Endodermal cell (in vitro differentiated cells): ENCODE data around the gene IGF2R. TPM values are rescaled to one million over a fixed set of nuclear protein-coding genes. Genes with fewer than 3 reads are reported as not detected.

Source experiments
- DNase-seq: peaks from one replicate; pipeline ENCODE4 v3.0.0-alpha.2; 2017
- H3K27ac ChIP-seq: 2 replicates; pipeline ENCODE4 v1.5.1; 2013; ENCODE audit warnings: mild to moderate bottlenecking, low read depth, low read length, moderate library complexity
- H3K27me3 ChIP-seq: 2 replicates; pipeline ENCODE4 v1.6.1; 2013; ENCODE audit warnings: mild to moderate bottlenecking, low read length, moderate library complexity; ENCODE audit not compliant: insufficient read depth, control insufficient read depth, poor library complexity, severe bottlenecking
- H3K36me3 ChIP-seq: 2 replicates; pipeline ENCODE4 v1.7.0; 2013; ENCODE audit warnings: mild to moderate bottlenecking, low read length, moderate library complexity; ENCODE audit not compliant: control insufficient read depth, insufficient read depth
- H3K4me1 ChIP-seq: one replicate; pipeline ENCODE4 v1.7.0; 2013; ENCODE audit warnings: low read length; ENCODE audit not compliant: control insufficient read depth, insufficient read depth
- H3K4me3 ChIP-seq: 2 replicates; pipeline ENCODE4 v1.5.1; 2013; ENCODE audit warnings: mild to moderate bottlenecking, low read length, moderate library complexity
- H3K9ac ChIP-seq: 2 replicates; pipeline ENCODE4 v1.6.1; 2013; ENCODE audit warnings: mild to moderate bottlenecking, low read length, moderate library complexity; ENCODE audit not compliant: poor library complexity, severe bottlenecking; ENCODE audit errors: extremely low read depth
- H3K9me3 ChIP-seq: 2 replicates; pipeline ENCODE4 v1.6.1; 2013; ENCODE audit warnings: mild to moderate bottlenecking, low read length, moderate library complexity; ENCODE audit not compliant: control insufficient read depth
- H3K27ac Mint-ChIP-seq: 2 replicates; pipeline ENCODE4 v1.8.0; 2020; ENCODE audit warnings: mixed read lengths
- H3K27me3 Mint-ChIP-seq: 2 replicates; pipeline ENCODE4 v1.8.0; 2021; ENCODE audit warnings: mild to moderate bottlenecking, mixed read lengths; ENCODE audit not compliant: insufficient read depth
- H3K36me3 Mint-ChIP-seq: 2 replicates; pipeline ENCODE4 v1.8.0; 2020; ENCODE audit warnings: low read depth, mixed read lengths
- H3K4me1 Mint-ChIP-seq: 2 replicates; pipeline ENCODE4 v1.8.0; 2020; ENCODE audit warnings: mixed read lengths
- H3K4me3 Mint-ChIP-seq: 2 replicates; pipeline ENCODE4 v1.8.0; 2020; ENCODE audit warnings: mild to moderate bottlenecking, moderate library complexity, mixed read lengths
- H3K9me3 Mint-ChIP-seq: 2 replicates; pipeline ENCODE4 v1.8.0; 2020; ENCODE audit warnings: mild to moderate bottlenecking, mixed read lengths
- WGBS, 2 experiments: methylation state at CpG; one replicate each; pipeline versions ENCODE4 v1.1.5 to v1.1.7; 2013; ENCODE audit warnings: missing lambda C conversion rate in 2 of 2, mixed read lengths in 1 of 2; ENCODE audit not compliant: insufficient coverage in 1 of 2, insufficient read length in 1 of 2; 5-methylcytosine and 5-hydroxymethylcytosine counted together
- total RNA-seq, 2 donors: library from RNA; stranded (reverse); fragmentation: NEBNext Ultra II Directional in 1 of 2; extraction: Animal tissue kit (Norgen Biotek cat#: 25700) in 1 of 2; gene quantifications; 2 replicates in 1 of 2; 3 replicates in 1 of 2; pipeline ENCODE4 v1.2.1, GENCODE V29; 2021
- TF ChIP-seq, protein P1 (sequence below): fragments of 200-600 bp; sonication (generic); conservative IDR thresholded peaks from 2 replicates; pipeline ENCODE4 v1.5.0; 2021; ENCODE audit warnings: antibody characterized with exemption, mild to moderate bottlenecking

Gene IGF2R
- total RNA-seq, 2 donors from 2014 or later: 103 to 130 TPM

DNA sequence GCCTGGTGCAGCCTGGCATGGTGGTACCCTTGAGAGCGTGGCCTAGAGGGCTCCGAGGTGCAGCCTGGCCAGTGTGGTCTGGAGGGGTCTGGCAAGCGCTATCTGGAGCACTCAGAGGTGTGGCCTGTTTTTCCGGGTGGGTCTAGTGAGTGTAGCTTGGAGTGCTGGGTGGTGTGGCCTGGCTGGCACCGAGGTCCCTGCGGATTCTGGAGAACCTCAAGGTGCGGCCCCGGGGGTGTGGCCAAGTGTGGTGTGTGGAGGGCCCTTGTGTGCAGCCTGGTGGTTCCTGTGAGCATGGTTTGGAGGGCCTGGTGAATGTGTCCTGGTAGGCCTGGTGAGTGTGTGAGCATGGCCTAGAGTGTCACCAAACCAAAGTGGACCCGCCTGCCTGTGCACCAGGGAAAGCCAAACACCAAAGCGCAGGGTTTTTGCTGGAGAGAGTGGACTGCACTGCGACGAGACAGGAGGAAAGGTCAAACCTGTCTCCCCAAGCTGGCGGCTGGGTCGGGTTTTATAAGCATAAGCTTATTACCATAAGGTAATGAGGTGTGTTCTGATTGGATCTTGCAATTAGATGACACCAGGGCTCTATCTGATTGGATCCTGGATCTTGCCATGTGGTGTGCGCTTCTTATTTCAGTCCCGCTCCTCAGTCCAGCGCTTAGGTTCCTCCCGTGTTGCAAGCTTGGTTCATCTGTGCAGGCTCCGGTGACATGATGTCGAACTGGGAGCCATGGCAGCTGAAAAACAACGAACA is 35.7 kb downstream of the IGF2R start:
- no peaks in the 10 kb centered on the region for H3K9me3 ChIP-seq
- DNase-seq: no peak
- Mint-ChIP-seq H3K4me3 (no peak overlapping the region), H3K36me3 (peaks cover 46% of the 10 kb centered on the region), H3K4me1 (peaks cover 2% of the 10 kb centered on the region), H3K9me3 (peaks cover 17% of the 10 kb centered on the region), H3K27ac (no peak overlapping the region), H3K27me3 (no peaks in the 10 kb centered on the region)
- H3K9ac ChIP-seq: no peak overlapping the region
- no peaks in the 10 kb centered on the region for H3K27me3 ChIP-seq
- H3K36me3 ChIP-seq: peaks cover 34% of the 10 kb centered on the region
- no peak overlapping the region for H3K4me3 ChIP-seq
- H3K27ac ChIP-seq: no peak overlapping the region
- TF ChIP-seq, protein P1, sequence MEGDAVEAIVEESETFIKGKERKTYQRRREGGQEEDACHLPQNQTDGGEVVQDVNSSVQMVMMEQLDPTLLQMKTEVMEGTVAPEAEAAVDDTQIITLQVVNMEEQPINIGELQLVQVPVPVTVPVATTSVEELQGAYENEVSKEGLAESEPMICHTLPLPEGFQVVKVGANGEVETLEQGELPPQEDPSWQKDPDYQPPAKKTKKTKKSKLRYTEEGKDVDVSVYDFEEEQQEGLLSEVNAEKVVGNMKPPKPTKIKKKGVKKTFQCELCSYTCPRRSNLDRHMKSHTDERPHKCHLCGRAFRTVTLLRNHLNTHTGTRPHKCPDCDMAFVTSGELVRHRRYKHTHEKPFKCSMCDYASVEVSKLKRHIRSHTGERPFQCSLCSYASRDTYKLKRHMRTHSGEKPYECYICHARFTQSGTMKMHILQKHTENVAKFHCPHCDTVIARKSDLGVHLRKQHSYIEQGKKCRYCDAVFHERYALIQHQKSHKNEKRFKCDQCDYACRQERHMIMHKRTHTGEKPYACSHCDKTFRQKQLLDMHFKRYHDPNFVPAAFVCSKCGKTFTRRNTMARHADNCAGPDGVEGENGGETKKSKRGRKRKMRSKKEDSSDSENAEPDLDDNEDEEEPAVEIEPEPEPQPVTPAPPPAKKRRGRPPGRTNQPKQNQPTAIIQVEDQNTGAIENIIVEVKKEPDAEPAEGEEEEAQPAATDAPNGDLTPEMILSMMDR: no peak
- no peaks in the 10 kb centered on the region for H3K4me1 ChIP-seq
- 97 to 100% methylated on average over 15 to 21 of the region's 21 CpGs for WGBS, 2 experiments

GRCh38 chr6:160005211-160005610 is 36.3 kb downstream of the IGF2R start:
- no peaks in the 10 kb centered on the region for H3K9me3 ChIP-seq
- no peaks in the 10 kb centered on the region for H3K4me1 ChIP-seq
- Mint-ChIP-seq H3K27ac (no peak overlapping the region), H3K4me1 (no peaks in the 10 kb centered on the region), H3K36me3 (peaks cover 45% of the 10 kb centered on the region), H3K4me3 (no peak overlapping the region), H3K9me3 (peaks cover 17% of the 10 kb centered on the region), H3K27me3 (no peaks in the 10 kb centered on the region)
- TF ChIP-seq, protein P1: no peak
- WGBS, 2 experiments: 93 to 98% methylated on average over 14 to 31 of the region's 31 CpGs
- no peak overlapping the region for H3K9ac ChIP-seq
- no peak overlapping the region for H3K4me3 ChIP-seq
- H3K36me3 ChIP-seq: peaks cover 34% of the 10 kb centered on the region
- no peak for DNase-seq
- no peak overlapping the region for H3K27ac ChIP-seq
- no peaks in the 10 kb centered on the region for H3K27me3 ChIP-seq

GRCh38 chr6:160005861-160006540 is 37.1 kb downstream of the IGF2R start:
- Mint-ChIP-seq H3K9me3 (peaks cover 17% of the 10 kb centered on the region), H3K27ac (no peak overlapping the region), H3K4me3 (no peak overlapping the region), H3K36me3 (peaks cover 47% of the 10 kb centered on the region), H3K27me3 (no peaks in the 10 kb centered on the region), H3K4me1 (no peaks in the 10 kb centered on the region)
- no peaks in the 10 kb centered on the region for H3K4me1 ChIP-seq
- DNase-seq: no peak
- no peaks in the 10 kb centered on the region for H3K27me3 ChIP-seq
- H3K36me3 ChIP-seq: peaks cover 37% of the 10 kb centered on the region
- no peak overlapping the region for H3K9ac ChIP-seq
- H3K27ac ChIP-seq: no peak overlapping the region
- H3K4me3 ChIP-seq: no peak overlapping the region
- TF ChIP-seq, protein P1: no peak
- H3K9me3 ChIP-seq: no peaks in the 10 kb centered on the region
- 97% methylated on average over 35 to 57 of the region's 57 CpGs for WGBS, 2 experiments
